Calu3 (cell line): ENCODE data around the gene CBFB. TPM values are rescaled to one million over a fixed set of nuclear protein-coding genes. Genes with fewer than 3 reads are reported as not detected.

Experiments
- total RNA-seq: library from RNA; stranded (reverse); gene quantifications from 2 replicates; pipeline ENCODE4 v1.2.3, GENCODE V29; 2022

Gene CBFB
- total RNA-seq, 1 experiment from 2014 or later: 116 TPM

Other genes with a start within 250 kb of the CBFB start
- gene TERB1, start 227.6 kb upstream of the CBFB start, total RNA-seq: 0.29 and 0.59 TPM in 2 replicates
- 79.4 and 84.5 TPM in 2 replicates for gene NAE1, start 198.2 kb upstream of the CBFB start, total RNA-seq
- gene CA7, start 184.7 kb upstream of the CBFB start, total RNA-seq: not detected in 2 replicates
- gene PDP2, start 148.6 kb upstream of the CBFB start, total RNA-seq: 25.0 and 27.2 TPM in 2 replicates
- gene CDH16, start 110.3 kb upstream of the CBFB start, total RNA-seq: not detected in 2 replicates
- gene RRAD, start 103.6 kb upstream of the CBFB start, total RNA-seq: 1.3 and 2.2 TPM in 2 replicates
- 121 and 126 TPM in 2 replicates for gene CIAO2B, start 94.7 kb upstream of the CBFB start, total RNA-seq
- gene CES2, start 93.6 kb upstream of the CBFB start, total RNA-seq: 58.7 and 61.1 TPM in 2 replicates
- gene CES3, start 67.9 kb upstream of the CBFB start, total RNA-seq: 0.64 and 2.5 TPM in 2 replicates
- gene CES4A, start 40.6 kb upstream of the CBFB start, total RNA-seq: not detected in 2 replicates
- gene PHAF1, start 80.8 kb downstream of the CBFB start, total RNA-seq: 21.4 and 21.9 TPM in 2 replicates
- gene B3GNT9, start 121.8 kb downstream of the CBFB start, total RNA-seq: 6.8 and 8.0 TPM in 2 replicates
- 34.9 and 42.7 TPM in 2 replicates for gene TRADD, start 130.8 kb downstream of the CBFB start, total RNA-seq
- gene FBXL8, start 130.8 kb downstream of the CBFB start, total RNA-seq: 32.0 and 36.6 TPM in 2 replicates
- 57.1 and 60.7 TPM in 2 replicates for gene HSF4, start 135.6 kb downstream of the CBFB start, total RNA-seq
- 33.5 and 35.7 TPM in 2 replicates for gene NOL3, start 141.4 kb downstream of the CBFB start, total RNA-seq
- gene MATCAP1, start 154.8 kb downstream of the CBFB start, total RNA-seq: 33.1 and 36.5 TPM in 2 replicates
- 0.31 and 1.2 TPM in 2 replicates for gene EXOC3L1, start 161.0 kb downstream of the CBFB start, total RNA-seq
- gene E2F4, start 163.0 kb downstream of the CBFB start, total RNA-seq: 95.3 and 101 TPM in 2 replicates
- 31.9 and 43.2 TPM in 2 replicates for gene ELMO3, start 170.0 kb downstream of the CBFB start, total RNA-seq
- gene TMEM208, start 198.0 kb downstream of the CBFB start, total RNA-seq: 53.5 and 69.2 TPM in 2 replicates
- 37.2 and 37.9 TPM in 2 replicates for gene FHOD1, start 218.3 kb downstream of the CBFB start, total RNA-seq
- 2.4 and 4.4 TPM in 2 replicates for gene SLC9A5, start 219.8 kb downstream of the CBFB start, total RNA-seq